HEK293 (cell line): ENCODE results near the gene IGF2BP2.

Experiments
- CTCF ChIA-PET: fragments of 350-600 bp; formaldehyde crosslinking; extraction: SDS; loops from one replicate; lab custom pipeline; 2021; ENCODE audit warnings: antibody characterized with exemption; lab: Yijun Ruan, JAX
- POLR2A ChIA-PET: fragments of 300-600 bp; formaldehyde crosslinking; extraction: SDS; loops from one replicate; lab custom pipeline; 2020; ENCODE audit warnings: antibody characterized with exemption, inconsistent platforms; lab: Yijun Ruan, JAX
- H3K27ac ChIP-seq: fragments of 200-500 bp; sonication (Bioruptor generic); 2 replicates; pipeline ENCODE4 v1.5.1; 2014; ENCODE audit warnings: low read depth, low read length, control low read depth, inconsistent platforms; ENCODE audit errors: extremely low read depth
- H3K36me3 ChIP-seq, 2 experiments: fragments of 200-500 bp in 1 of 2; sonication (Bioruptor generic) in 1 of 2; 1 replicate in 1 of 2; 2 replicates in 1 of 2; pipeline ENCODE4 v1.5.1; 2014 to 2017; ENCODE audit warnings: inconsistent platforms in 2 of 2, low read length in 2 of 2; ENCODE audit not compliant: control insufficient read depth in 2 of 2, insufficient read depth in 1 of 2
- H3K4me1 ChIP-seq: fragments of 200-500 bp; sonication (Bioruptor generic); 2 replicates; pipeline ENCODE4 v1.5.1; 2014; ENCODE audit warnings: mild to moderate bottlenecking, low read length, inconsistent platforms; ENCODE audit not compliant: control insufficient read depth, insufficient read depth
- H3K4me3 ChIP-seq: 2 replicates; pipeline ENCODE4 v1.5.1; 2011; ENCODE audit warnings: low read depth, mild to moderate bottlenecking, control low read depth, low read length, moderate library complexity
- H3K9me3 ChIP-seq: fragments of 200-500 bp; sonication (Bioruptor generic); 2 replicates; pipeline ENCODE4 v1.5.1; 2014; ENCODE audit warnings: low read depth, low read length, inconsistent platforms; ENCODE audit not compliant: control insufficient read depth, insufficient read depth
- FEZF1 ChIP-seq: fragments of 450-650 bp; formaldehyde crosslinking; IDR thresholded peaks from 2 replicates; pipeline ENCODE4 v1.5.1; 2016; ENCODE audit warnings: missing biosample characterization, missing genetic modification characterization
- IKZF3 ChIP-seq: fragments of 450-650 bp; IDR thresholded peaks from 2 replicates; pipeline ENCODE4 v1.5.0; 2018; ENCODE audit warnings: missing biosample characterization, mild to moderate bottlenecking, missing genetic modification characterization, moderate library complexity
- KLF1 ChIP-seq: fragments of 450-650 bp; formaldehyde crosslinking; IDR thresholded peaks from 2 replicates; pipeline ENCODE4 v1.5.1; 2016; ENCODE audit warnings: missing biosample characterization, missing genetic modification characterization
- OVOL3 ChIP-seq: fragments of 450-650 bp; formaldehyde crosslinking; IDR thresholded peaks from 2 replicates; pipeline ENCODE4 v1.5.1; 2016; ENCODE audit warnings: missing biosample characterization, missing genetic modification characterization
- SP2 ChIP-seq: fragments of 450-650 bp; formaldehyde crosslinking; IDR thresholded peaks from 2 replicates; pipeline ENCODE4 v1.5.1; 2016; ENCODE audit warnings: missing biosample characterization, missing genetic modification characterization
- ZBTB20 ChIP-seq: fragments of 450-650 bp; formaldehyde crosslinking; IDR thresholded peaks from 2 replicates; pipeline ENCODE4 v1.5.1; 2016; ENCODE audit warnings: missing biosample characterization, missing genetic modification characterization
- ZNF132 ChIP-seq: fragments of 450-650 bp; formaldehyde crosslinking; IDR thresholded peaks from 2 replicates; pipeline ENCODE4 v1.5.1; 2017; ENCODE audit warnings: missing biosample characterization, missing genetic modification characterization, borderline replicate concordance
- ZNF221 ChIP-seq: fragments of 450-650 bp; formaldehyde crosslinking; IDR thresholded peaks from 2 replicates; pipeline ENCODE4 v1.5.1; 2017; ENCODE audit warnings: missing biosample characterization, missing genetic modification characterization, borderline replicate concordance
- ZNF621 ChIP-seq: fragments of 450-650 bp; formaldehyde crosslinking; IDR thresholded peaks from 2 replicates; pipeline ENCODE4 v1.5.1; 2017; ENCODE audit warnings: missing biosample characterization, missing genetic modification characterization
- ZNF707 ChIP-seq: fragments of 450-650 bp; formaldehyde crosslinking; IDR thresholded peaks from 2 replicates; pipeline ENCODE4 v1.5.1; 2016; ENCODE audit warnings: missing biosample characterization, missing genetic modification characterization
- ZNF76 ChIP-seq: fragments of 450-650 bp; formaldehyde crosslinking; IDR thresholded peaks from 2 replicates; pipeline ENCODE4; 2016; ENCODE audit warnings: low read depth, missing biosample characterization, missing genetic modification characterization, borderline replicate concordance
- ZNF768 ChIP-seq: fragments of 450-650 bp; formaldehyde crosslinking; IDR thresholded peaks from 2 replicates; pipeline ENCODE4 v1.5.1; 2018; ENCODE audit warnings: missing biosample characterization, mild to moderate bottlenecking, missing genetic modification characterization
- ZSCAN23 ChIP-seq: fragments of 450-650 bp; formaldehyde crosslinking; IDR thresholded peaks from 2 replicates; pipeline ENCODE4 v1.5.1; 2016; ENCODE audit warnings: missing biosample characterization, missing genetic modification characterization
- ZXDB ChIP-seq: fragments of 450-650 bp; formaldehyde crosslinking; IDR thresholded peaks from 2 replicates; pipeline ENCODE4 v1.5.1; 2016; ENCODE audit warnings: missing biosample characterization, missing genetic modification characterization
- TF ChIP-seq, protein P1 (sequence below): fragments of 450-650 bp; formaldehyde crosslinking; IDR thresholded peaks from 2 replicates; pipeline ENCODE4 v1.5.1; 2016; ENCODE audit warnings: missing biosample characterization, missing genetic modification characterization, low read depth
- TF ChIP-seq, protein P2 (sequence below): fragments of 450-650 bp; formaldehyde crosslinking; IDR thresholded peaks from 2 replicates; pipeline ENCODE4 v1.5.1; 2017; ENCODE audit warnings: missing biosample characterization, missing genetic modification characterization
- TF ChIP-seq, protein P3 (sequence below): fragments of 450-650 bp; formaldehyde crosslinking; IDR thresholded peaks from 2 replicates; pipeline ENCODE4 v1.5.1; 2017; ENCODE audit warnings: missing biosample characterization, missing genetic modification characterization
- TF ChIP-seq, protein P4 (sequence below): fragments of 450-650 bp; formaldehyde crosslinking; IDR thresholded peaks from 2 replicates; pipeline ENCODE4 v1.5.1; 2016; ENCODE audit warnings: missing biosample characterization, missing genetic modification characterization
- TF ChIP-seq, protein P5 (sequence below): fragments of 450-650 bp; formaldehyde crosslinking; IDR thresholded peaks from 2 replicates; pipeline ENCODE4 v1.5.1; 2016; ENCODE audit warnings: missing biosample characterization, missing genetic modification characterization
- TF ChIP-seq, protein P6 (sequence below): fragments of 450-650 bp; formaldehyde crosslinking; IDR thresholded peaks from 2 replicates; pipeline ENCODE4 v1.5.1; 2016; ENCODE audit warnings: missing biosample characterization, missing genetic modification characterization

IGF2BP2 gene

DNA sequence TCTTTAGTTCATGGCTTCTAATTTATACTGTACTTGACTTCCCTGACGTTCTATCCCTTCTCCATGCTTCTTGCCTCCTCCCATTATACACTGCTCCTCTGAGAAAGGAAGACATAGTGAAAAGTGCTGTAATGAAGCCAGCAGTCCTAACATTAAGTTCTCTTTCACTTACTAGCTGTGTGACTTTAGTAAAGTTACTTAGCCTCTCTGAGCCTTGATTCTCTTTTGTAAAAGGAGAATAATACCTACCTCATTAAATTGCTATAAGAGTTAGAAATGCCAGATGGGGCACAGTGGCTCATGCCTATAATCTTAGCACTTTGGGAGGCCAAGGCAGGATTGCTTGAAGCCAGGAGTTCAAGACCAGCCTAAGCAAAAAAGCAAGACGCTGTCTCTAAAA, 18.8 kb upstream of the IGF2BP2 start:
- POLR2A ChIA-PET = no interaction called here
- TF ChIP-seq IKZF3 (tag by site-specific recombination) (no peak), ZNF768 (tag by site-specific recombination) (0 out of 2 replicates have a peak, but pooled peaks have one; percentile 68)
- TF ChIP-seq, all 188 proteins: peak for 1
- H3K27ac ChIP-seq = no peak overlapping the region
- H3K4me3 ChIP-seq = no peak overlapping the region
- H3K36me3 ChIP-seq = no peaks in the 10 kb centered on the region
- CTCF ChIA-PET = interaction anchor here (0.6 kb wide), 1 partner anchor 626 kb away, joined by 7 read pairs; no protein-coding TSS in a partner anchor
- no peaks in the 10 kb centered on the region for H3K9me3 ChIP-seq
- no peaks in the 10 kb centered on the region for H3K4me1 ChIP-seq

DNA sequence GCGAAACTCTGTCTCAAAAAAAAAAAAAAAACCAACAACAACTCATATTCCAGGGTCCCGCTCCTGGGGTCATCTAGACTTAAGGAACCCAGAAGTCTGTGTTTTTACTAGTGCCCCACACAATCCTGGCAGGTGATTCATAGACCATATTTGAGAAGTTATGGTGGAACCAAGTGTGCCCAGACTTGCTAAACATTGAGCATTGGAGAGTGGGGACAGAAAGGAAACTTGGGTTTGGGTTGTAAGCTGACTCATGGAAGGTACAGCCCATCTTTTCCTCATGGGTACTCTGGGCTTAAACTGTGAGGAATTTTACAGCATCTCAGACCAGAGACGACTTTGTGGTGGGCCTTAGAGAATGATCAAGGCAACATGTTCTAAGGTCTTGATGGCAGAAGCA, 18.3 kb upstream of the IGF2BP2 start:
- ChIA-PET CTCF (interaction anchor here (0.6 kb wide), 1 partner anchor 627 kb away, joined by 7 read pairs; no protein-coding TSS in a partner anchor), POLR2A (no interaction called here)

DNA sequence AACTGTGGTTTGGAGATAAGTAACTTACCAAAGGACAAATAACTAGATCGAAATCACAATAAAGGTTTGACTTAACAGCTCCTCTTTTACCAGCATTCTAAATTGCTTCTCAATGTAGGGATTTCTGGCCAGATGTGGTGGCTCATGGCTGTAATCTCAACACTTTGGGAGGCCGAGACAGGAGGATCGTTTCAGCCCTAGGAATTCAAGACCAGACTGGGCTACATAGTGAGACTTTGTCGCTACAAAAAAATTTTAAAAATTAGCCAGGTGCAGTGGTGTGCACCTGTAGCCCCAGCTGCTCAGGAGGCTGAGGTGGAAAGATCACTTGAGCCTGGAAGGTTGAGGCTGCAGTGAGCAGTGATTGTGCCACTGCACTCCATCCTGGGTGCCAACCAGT, 17.4 kb upstream of the IGF2BP2 start:
- CTCF ChIA-PET = no interaction called here
- Histone ChIP-seq H3K27ac (no peak overlapping the region), H3K9me3 (no peaks in the 10 kb centered on the region), H3K4me3 (no peak overlapping the region), H3K4me1 (no peaks in the 10 kb centered on the region), H3K36me3 (no peaks in the 10 kb centered on the region)
- POLR2A ChIA-PET = no interaction called here
- TF ChIP-seq, protein P1, sequence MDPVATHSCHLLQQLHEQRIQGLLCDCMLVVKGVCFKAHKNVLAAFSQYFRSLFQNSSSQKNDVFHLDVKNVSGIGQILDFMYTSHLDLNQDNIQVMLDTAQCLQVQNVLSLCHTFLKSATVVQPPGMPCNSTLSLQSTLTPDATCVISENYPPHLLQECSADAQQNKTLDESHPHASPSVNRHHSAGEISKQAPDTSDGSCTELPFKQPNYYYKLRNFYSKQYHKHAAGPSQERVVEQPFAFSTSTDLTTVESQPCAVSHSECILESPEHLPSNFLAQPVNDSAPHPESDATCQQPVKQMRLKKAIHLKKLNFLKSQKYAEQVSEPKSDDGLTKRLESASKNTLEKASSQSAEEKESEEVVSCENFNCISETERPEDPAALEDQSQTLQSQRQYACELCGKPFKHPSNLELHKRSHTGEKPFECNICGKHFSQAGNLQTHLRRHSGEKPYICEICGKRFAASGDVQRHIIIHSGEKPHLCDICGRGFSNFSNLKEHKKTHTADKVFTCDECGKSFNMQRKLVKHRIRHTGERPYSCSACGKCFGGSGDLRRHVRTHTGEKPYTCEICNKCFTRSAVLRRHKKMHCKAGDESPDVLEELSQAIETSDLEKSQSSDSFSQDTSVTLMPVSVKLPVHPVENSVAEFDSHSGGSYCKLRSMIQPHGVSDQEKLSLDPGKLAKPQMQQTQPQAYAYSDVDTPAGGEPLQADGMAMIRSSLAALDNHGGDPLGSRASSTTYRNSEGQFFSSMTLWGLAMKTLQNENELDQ (tag by site-specific recombination) = no peak
- TF ChIP-seq ZXDB (tag by site-specific recombination) = no peak
- no peak for TF ChIP-seq ZNF132
- TF ChIP-seq, protein P2, sequence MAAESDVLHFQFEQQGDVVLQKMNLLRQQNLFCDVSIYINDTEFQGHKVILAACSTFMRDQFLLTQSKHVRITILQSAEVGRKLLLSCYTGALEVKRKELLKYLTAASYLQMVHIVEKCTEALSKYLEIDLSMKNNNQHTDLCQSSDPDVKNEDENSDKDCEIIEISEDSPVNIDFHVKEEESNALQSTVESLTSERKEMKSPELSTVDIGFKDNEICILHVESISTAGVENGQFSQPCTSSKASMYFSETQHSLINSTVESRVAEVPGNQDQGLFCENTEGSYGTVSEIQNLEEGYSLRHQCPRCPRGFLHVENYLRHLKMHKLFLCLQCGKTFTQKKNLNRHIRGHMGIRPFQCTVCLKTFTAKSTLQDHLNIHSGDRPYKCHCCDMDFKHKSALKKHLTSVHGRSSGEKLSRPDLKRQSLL (tag by site-specific recombination) = no peak
- TF ChIP-seq OVOL3 (tag by site-specific recombination) = no peak
- TF ChIP-seq ZNF221 (tag by site-specific recombination) = no peak
- no peak for TF ChIP-seq KLF1 (tag by site-specific recombination)
- no peak for TF ChIP-seq ZNF76 (tag by site-specific recombination)
- TF ChIP-seq ZNF621 = no peak
- TF ChIP-seq, protein P3, sequence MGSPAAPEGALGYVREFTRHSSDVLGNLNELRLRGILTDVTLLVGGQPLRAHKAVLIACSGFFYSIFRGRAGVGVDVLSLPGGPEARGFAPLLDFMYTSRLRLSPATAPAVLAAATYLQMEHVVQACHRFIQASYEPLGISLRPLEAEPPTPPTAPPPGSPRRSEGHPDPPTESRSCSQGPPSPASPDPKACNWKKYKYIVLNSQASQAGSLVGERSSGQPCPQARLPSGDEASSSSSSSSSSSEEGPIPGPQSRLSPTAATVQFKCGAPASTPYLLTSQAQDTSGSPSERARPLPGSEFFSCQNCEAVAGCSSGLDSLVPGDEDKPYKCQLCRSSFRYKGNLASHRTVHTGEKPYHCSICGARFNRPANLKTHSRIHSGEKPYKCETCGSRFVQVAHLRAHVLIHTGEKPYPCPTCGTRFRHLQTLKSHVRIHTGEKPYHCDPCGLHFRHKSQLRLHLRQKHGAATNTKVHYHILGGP (tag by site-specific recombination) = no peak
- TF ChIP-seq SP2 (tag by site-specific recombination) = no peak
- no peak for TF ChIP-seq ZSCAN23
- TF ChIP-seq, protein P4, sequence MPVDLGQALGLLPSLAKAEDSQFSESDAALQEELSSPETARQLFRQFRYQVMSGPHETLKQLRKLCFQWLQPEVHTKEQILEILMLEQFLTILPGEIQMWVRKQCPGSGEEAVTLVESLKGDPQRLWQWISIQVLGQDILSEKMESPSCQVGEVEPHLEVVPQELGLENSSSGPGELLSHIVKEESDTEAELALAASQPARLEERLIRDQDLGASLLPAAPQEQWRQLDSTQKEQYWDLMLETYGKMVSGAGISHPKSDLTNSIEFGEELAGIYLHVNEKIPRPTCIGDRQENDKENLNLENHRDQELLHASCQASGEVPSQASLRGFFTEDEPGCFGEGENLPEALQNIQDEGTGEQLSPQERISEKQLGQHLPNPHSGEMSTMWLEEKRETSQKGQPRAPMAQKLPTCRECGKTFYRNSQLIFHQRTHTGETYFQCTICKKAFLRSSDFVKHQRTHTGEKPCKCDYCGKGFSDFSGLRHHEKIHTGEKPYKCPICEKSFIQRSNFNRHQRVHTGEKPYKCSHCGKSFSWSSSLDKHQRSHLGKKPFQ (tag by site-specific recombination) = no peak
- TF ChIP-seq FEZF1 (tag by site-specific recombination) = no peak
- no peak for TF ChIP-seq ZNF707 (tag by site-specific recombination)
- TF ChIP-seq, protein P5, sequence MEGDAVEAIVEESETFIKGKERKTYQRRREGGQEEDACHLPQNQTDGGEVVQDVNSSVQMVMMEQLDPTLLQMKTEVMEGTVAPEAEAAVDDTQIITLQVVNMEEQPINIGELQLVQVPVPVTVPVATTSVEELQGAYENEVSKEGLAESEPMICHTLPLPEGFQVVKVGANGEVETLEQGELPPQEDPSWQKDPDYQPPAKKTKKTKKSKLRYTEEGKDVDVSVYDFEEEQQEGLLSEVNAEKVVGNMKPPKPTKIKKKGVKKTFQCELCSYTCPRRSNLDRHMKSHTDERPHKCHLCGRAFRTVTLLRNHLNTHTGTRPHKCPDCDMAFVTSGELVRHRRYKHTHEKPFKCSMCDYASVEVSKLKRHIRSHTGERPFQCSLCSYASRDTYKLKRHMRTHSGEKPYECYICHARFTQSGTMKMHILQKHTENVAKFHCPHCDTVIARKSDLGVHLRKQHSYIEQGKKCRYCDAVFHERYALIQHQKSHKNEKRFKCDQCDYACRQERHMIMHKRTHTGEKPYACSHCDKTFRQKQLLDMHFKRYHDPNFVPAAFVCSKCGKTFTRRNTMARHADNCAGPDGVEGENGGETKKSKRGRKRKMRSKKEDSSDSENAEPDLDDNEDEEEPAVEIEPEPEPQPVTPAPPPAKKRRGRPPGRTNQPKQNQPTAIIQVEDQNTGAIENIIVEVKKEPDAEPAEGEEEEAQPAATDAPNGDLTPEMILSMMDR (tag by site-specific recombination) = no peak

More for the DNA sequence above, 18.3 kb upstream of the IGF2BP2 start:
- TF ChIP-seq, protein P6, sequence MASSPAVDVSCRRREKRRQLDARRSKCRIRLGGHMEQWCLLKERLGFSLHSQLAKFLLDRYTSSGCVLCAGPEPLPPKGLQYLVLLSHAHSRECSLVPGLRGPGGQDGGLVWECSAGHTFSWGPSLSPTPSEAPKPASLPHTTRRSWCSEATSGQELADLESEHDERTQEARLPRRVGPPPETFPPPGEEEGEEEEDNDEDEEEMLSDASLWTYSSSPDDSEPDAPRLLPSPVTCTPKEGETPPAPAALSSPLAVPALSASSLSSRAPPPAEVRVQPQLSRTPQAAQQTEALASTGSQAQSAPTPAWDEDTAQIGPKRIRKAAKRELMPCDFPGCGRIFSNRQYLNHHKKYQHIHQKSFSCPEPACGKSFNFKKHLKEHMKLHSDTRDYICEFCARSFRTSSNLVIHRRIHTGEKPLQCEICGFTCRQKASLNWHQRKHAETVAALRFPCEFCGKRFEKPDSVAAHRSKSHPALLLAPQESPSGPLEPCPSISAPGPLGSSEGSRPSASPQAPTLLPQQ (tag by site-specific recombination) = no peak
- TF ChIP-seq ZBTB20 (tag by site-specific recombination) = peak; percentile 54; the same call in 1 of the 2 replicates
- no peak overlapping the region for H3K27ac ChIP-seq
- H3K4me3 ChIP-seq = no peak overlapping the region
- H3K4me1 ChIP-seq = no peaks in the 10 kb centered on the region
- H3K9me3 ChIP-seq = no peaks in the 10 kb centered on the region
- H3K36me3 ChIP-seq = no peaks in the 10 kb centered on the region
